GM12892 (cell line): Measurements from ENCODE around the gene TMEM223.

Experiments
- POLR2A ChIP-seq: IDR thresholded peaks from 2 replicates; pipeline ENCODE4 v1.6.1; 2011; ENCODE audit warnings: low read depth, low read length, control low read depth
- POLR2AphosphoS5 ChIP-seq: IDR thresholded peaks from 2 replicates; pipeline ENCODE4 v1.6.1; 2011; ENCODE audit warnings: low read depth, low read length, control low read depth

DNA sequence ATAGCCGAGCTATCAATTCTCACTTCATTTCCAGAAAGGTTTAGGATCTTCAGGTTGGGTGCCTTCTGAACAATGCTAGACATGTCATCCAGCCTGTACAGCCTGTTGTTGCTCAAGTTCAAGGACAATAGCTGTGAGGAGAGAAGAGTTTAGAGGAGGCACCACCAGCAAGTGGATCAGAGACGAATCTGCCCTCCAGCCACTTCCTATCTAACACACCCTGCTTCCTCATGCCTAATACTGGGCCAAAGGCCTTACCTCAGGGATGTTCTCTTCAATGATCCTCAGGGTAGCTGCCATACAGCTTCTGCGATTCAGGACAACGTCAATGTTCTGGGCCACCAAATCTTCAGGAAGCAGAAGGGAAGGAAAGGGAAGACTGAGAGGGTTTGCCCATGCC, 9.3 kb upstream of the TMEM223 start:
- TF ChIP-seq POLR2AphosphoS5 (no peak), POLR2A (no peak)
